Measurements from ENCODE around the gene DOCK4.

Gene DOCK4

DNA sequence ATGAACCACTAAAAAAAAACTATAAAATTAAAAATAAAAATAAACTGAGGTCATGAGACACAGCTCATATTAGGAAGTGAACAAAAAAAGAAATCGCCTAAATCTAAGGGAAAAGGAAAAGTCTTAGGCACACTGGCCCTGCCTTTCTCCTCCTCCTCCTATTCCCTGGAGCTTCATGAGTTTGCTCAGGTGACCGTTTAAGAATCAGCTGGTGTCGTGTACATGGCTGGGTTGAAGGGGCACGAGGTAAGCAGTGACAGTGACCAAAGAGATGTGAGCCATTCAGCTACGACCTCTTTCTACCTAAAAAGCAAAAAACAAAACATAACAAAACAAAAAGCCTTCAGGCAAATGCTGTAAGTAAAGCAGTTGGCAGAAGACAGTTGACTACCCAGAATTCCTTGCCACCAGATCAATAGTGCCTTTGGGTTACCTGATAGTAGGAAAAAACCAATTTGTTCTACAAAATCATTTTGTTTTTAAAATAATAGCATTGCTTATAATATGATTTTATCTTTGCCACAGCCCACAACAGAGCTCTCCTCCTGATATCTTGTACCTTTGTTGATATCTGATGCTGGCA, 135.4 kb downstream of the DOCK4 start:
- DNase-seq: no peak

DNA sequence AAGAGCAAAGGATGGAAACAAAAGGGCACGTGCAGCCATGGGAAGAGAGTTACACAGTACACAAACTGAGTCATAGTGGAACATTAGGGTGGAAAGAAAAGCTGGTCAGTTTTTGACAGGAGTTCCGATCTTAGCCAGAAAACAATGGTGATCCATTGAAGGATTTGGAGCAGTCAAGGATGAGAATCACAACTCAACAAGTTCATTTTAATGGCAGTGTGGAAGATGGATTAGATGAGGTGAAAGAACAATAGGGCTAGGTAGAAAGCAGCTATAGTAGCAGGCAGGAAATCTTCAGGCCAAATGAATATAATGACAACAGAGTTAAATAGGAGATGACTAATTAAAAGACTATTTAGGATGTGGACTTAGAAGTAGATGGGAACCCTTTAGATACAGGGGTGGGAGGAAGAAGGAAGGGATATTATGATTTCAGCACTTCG, 136.3 kb downstream of the DOCK4 start:
- DNase-seq: no peak

DNA sequence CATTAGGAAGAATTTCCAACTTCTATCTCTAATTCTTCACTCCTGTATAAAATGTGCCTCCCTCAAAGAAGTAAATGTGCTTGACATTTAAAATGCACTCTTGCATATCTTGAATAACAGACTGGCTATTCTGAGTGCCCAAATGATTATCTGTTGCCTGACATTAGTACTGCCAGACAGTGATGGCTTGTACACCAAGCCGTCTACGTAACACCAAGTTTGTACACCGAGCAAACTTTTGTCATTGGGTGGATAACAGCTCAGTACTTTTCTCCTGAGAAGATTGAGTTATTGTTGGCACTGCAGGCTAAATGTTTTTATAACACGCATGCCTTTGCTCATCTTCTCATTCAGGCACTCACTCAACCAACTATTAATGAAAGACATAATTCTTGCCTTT, 137.2 kb downstream of the DOCK4 start:
- DNase-seq: no peak

GRCh38 chr7:112067632-112068540, 138.3 kb downstream of the DOCK4 start:
- DNase-seq: no peak

DNA sequence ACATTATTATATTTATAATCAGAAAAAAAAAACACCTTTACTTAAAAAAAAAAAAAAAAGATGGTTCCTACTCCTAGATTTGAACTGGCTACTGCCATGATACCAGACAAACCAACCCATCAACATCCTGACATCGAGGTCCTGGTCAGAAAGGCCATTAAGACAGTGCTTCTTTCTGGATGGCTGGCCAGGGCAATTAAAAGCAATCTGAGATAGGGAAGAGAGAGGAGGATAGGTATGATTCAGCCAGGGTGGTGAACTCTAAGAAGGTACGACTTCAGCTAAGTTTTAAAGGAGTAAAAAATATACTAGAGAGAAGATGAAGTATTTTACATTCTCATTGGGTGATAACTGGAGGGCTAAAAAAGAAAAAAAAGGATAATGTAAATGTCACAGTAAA, 139.0 kb downstream of the DOCK4 start:
- no peak for DNase-seq

DNA sequence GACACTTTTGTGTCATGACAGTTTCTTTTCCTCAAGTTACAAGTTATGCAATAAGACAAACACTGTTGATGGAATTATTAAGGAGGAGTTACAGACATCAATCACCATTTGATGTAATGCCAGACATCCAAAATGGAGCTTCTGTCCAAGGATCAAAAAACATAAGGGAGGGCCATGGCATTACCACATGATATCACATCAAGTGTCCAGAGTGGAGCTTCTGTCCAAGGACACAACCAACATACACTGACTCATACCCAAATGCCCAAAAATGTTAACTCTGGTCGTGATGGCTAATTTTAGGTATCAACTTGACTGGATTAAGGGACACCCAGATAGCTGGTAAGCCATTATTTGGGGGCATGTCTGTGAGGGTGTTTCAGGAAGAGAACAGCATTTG, 140.4 kb downstream of the DOCK4 start:
- DNase-seq: no peak

DNA sequence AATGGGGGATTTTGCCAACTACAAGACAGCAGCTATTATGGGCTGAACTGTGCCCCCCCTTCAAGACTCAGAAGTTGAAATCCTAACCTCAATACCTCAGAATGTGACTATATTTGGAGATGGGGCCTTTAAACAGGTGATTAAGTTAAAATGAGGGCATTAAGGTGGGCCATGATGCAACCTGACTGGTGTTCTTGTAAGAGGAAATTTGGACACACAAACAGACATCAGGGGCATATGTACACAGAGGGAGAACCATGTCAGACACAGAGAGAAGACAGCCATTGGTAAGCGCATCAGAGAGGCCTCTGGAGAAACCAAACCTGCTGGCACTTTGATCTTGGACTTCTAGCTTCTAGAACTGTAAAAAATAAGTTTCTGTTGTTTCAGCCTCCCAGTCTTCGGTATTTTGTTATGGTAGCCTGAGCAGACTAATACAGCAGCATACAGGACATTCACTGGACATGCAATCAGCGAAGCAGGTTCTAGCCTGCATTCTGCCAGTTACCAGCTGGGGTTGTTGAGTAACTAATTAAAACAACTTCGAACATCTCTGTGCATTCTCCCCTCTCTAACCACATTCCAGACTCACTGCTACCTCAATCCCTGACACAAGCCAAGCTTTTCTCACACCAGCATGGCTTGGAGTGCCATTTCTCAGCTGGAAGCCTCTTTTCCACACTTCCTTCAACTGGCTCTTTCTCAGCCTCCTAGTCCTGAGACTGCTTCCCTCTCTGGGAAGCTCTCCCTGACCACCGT, 141.4 kb downstream of the DOCK4 start:
- DNase-seq: no peak

DNA sequence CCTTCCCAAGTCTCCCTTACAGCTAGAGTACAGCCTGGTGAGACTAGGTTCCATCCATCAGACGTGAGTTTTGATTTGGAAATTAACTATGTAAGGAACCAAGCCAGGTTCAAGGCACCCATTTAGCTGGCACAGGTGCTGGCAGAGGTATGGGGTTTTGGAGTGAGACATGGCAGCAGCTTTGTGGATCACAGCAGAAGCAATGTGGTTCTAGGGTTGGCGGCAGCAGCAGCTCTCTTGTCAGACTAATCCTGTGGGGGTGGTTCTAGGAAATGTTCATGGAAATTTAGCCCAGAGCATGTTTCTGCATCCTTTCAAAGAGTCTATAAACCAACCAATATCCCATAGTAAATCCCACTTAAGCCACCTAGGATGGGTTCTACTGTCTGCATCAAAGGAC, 142.2 kb downstream of the DOCK4 start:
- no peak for DNase-seq

DNA sequence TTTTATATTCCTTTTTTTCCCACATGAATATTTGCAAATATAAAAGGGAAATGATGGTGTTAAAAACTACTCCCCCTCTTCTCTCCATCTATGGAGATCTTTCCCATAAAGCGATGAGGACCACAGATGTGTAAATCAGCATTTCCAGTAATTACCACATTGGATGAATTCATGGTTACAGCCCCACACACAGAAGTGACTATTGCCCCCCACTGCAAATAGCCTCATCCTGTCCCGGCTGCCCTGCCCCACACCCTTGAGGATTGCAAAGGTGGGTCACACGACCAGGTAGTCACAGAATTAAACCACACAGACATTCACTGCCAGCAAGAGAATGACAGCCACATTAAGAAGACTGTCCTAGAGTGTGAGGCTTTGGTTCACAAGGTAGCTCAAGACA, 145.1 kb downstream of the DOCK4 start:
- DNase-seq: no peak

- no peak for DNase-seq
These were observed 145.6 kb downstream of the DOCK4 start for GRCh38 chr7:112060625-112061024.

DNA sequence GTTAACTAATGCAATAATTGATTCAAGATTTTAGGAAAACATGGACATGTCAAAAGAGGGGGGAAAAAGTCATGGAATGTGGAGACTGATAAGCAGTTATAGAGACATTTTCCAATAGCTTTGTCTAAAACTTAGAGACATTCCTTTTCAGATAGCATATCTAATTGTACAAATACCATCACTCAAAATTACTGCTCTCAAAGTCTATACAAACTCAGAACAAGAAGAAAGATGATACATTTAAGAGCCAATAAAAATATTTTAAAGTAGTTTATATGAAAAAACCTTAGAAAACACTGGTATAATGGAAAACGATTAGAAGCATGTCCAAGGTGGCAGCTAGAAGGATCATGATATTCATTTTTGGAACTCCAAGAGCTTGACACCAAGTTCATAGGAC, 146.5 kb downstream of the DOCK4 start:
- no peak for DNase-seq

DNA sequence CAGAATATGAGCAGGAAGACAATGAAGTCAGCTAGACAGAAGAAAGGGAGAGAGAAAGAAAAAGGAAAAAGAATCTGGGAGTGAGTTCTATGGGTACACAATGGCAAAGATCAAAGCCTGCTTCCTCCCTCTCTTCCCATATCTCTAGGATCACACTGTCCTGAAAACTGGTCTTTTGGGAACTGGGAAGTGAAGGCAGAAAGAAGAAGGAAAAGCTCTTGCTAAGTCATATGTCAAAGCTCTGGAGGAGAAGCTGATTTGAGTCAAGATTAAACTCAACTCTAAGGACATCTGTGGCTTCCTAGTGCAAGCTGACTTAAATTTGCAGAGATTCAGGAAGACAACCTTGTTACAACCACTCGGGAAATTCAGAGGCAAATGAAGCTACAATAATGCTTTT, 147.5 kb downstream of the DOCK4 start:
- DNase-seq: no peak

DNA sequence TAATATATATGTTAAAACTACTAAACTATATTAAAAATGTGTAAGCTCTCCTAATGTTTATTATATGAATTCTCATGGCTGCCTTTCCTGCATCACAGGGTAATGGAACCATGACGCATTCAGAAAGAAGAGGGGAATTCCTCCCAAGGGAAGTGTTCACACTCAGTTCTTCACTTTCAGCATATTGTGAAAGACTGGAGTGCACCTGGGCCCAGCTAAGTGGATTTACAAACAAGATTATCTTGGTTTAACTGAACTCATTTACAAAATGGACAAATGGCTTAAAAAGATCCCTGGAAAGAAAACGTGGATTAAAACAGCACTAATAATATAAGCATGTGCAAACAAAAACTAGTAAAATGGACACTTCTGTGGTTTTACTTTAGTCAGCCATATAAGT, 149.8 kb downstream of the DOCK4 start:
- DNase-seq: no peak

GRCh38 chr7:112053737-112054069, 152.5 kb downstream of the DOCK4 start:
- no peak for DNase-seq

DNA sequence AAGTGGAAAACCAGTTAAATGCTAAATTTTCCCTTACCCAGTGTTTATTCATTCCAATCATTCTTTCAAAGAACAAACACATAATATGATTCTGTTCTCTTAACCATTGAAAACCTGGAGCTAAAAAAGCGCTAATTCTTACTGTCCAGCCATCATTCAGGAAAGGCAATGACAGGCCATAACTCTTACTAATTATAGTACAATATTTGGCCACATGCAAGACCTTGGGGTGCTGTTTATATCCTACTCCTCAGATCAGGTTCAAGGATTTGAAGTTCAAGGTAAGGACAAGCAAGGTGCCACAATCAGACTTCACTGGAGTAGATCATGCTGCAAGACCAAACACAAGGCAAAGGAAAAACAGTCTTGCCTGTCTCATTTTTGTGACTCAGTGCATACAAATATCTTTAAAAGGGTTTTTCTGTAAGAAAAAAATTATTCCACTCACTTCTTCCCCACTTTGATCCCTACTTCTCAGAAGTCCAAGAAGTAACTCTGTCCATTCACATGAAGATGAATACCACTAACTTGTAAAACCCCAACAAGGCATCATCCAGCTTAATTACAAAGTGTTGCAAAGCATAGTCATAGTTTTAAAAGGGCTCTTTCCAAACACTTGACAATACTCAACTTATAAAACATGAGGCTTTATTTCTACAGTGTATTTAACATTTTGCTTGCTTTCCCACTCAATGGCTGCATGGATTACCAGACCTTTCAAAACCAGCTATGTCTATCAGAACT, 153.0 kb downstream of the DOCK4 start:
- no peak for DNase-seq

- DNase-seq: no peak
These were observed 153.7 kb downstream of the DOCK4 start for GRCh38 chr7:112052498-112052897.

DNA sequence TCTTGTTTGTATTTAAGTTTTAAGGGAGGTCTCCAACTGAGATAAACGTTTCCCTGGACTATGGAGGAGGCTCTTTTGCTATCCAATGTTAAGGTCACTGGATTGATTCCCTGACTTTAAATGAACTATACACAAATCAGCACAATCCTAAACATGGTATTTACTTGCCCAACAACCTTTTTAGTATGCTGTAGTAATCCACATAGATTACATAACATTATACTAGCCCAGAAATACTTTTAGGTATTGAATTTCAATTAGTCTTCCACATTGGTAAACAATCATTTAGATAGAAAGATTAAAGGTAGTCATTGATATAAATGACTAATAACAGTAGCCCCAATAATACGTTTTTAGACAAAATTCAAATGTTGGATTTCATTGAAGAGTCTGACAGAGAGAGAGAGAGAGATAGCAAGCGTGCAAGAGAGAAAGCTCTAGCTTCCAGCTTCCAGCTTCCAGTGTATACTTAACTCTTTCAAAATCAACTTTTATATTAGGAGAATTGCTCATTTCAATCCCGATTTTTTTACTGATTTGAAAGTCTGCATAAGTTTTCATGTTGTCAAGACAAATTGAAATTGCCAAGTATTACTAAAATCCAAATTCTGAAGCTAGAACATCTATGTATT, 155.8 kb downstream of the DOCK4 start:
- DNase-seq: no peak

- DNase-seq: no peak
These were observed 156.5 kb downstream of the DOCK4 start for GRCh38 chr7:112049555-112050249.

GRCh38 chr7:112047421-112047820, 158.8 kb downstream of the DOCK4 start:
- no peak for DNase-seq

GRCh38 chr7:112045222-112045621, 161.0 kb downstream of the DOCK4 start:
- DNase-seq: no peak

DNA sequence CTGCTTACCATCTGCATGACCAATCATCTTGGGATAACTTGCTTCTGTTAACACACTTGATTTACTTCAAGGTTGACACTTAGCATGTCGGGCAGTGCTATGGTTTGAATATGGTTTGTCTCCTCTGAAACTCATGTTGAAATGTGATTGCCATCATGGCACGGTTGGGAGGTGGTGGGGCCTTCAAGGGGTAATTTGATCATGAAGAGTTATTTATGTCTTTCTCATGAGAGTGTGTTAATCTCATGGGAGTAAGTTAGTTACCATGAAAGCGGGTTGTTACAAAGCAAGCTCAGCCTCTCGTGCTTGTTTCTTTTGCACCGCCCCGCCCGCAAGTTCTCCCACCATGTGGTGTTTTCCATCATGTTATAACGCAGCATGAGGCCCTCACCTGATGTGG, 163.6 kb downstream of the DOCK4 start:
- DNase-seq: no peak

- no peak for DNase-seq
These were observed 167.8 kb downstream of the DOCK4 start for GRCh38 chr7:112038353-112038752.

Measured in stimulated activated CD4-positive, alpha-beta T cell treated with anti-CD3 and anti-CD28 coated beads, Interleukin-12 subunit alpha, Interleukin-12 subunit beta, amount 100 ng/mL, for 4 hours (primary cell).